HEK293 (cell line): ENCODE measurements around the gene LRRFIP1.

Experiments used
- ATF2 ChIP-seq: fragments of 450-650 bp; formaldehyde crosslinking; IDR thresholded peaks from 2 replicates; pipeline ENCODE4 v1.5.1; 2016; ENCODE audit warnings: missing biosample characterization, missing genetic modification characterization, low read depth
- BCL11A ChIP-seq: fragments of 450-650 bp; formaldehyde crosslinking; IDR thresholded peaks from 2 replicates; pipeline ENCODE4 v1.5.1; 2016; ENCODE audit warnings: low read depth, missing biosample characterization, missing genetic modification characterization
- BCL6B ChIP-seq: fragments of 450-650 bp; formaldehyde crosslinking; IDR thresholded peaks from 2 replicates; pipeline ENCODE4 v1.5.1; 2017; ENCODE audit warnings: missing biosample characterization, missing genetic modification characterization
- CTCF ChIP-seq: fragments of 450-650 bp; formaldehyde crosslinking; IDR thresholded peaks from 2 replicates; pipeline ENCODE4 v1.5.1; 2016; ENCODE audit warnings: missing biosample characterization, missing genetic modification characterization
- ZNF138 ChIP-seq: fragments of 450-650 bp; formaldehyde crosslinking; IDR thresholded peaks from 2 replicates; pipeline ENCODE4 v1.5.1; 2016; ENCODE audit warnings: missing biosample characterization, missing genetic modification characterization, borderline replicate concordance
- ZNF169 ChIP-seq: fragments of 450-650 bp; formaldehyde crosslinking; IDR thresholded peaks from 2 replicates; pipeline ENCODE4 v1.5.1; 2016; ENCODE audit warnings: missing biosample characterization, missing genetic modification characterization
- ZNF211 ChIP-seq: fragments of 450-650 bp; formaldehyde crosslinking; IDR thresholded peaks from 2 replicates; pipeline ENCODE4 v1.5.1; 2016; ENCODE audit warnings: low read depth, missing biosample characterization, missing genetic modification characterization
- ZNF292 ChIP-seq: fragments of 450-650 bp; formaldehyde crosslinking; IDR thresholded peaks from 2 replicates; pipeline ENCODE4 v1.5.1; 2016; ENCODE audit warnings: low read depth, missing biosample characterization, missing genetic modification characterization, borderline replicate concordance
- ZNF704 ChIP-seq: fragments of 450-650 bp; formaldehyde crosslinking; IDR thresholded peaks from 2 replicates; pipeline ENCODE4 v1.5.1; 2016; ENCODE audit warnings: missing biosample characterization, missing genetic modification characterization
- ZNF776 ChIP-seq: fragments of 450-650 bp; formaldehyde crosslinking; IDR thresholded peaks from 2 replicates; pipeline ENCODE4 v1.5.0; 2017; ENCODE audit warnings: missing biosample characterization, missing genetic modification characterization, borderline replicate concordance

- no peak for TF ChIP-seq CTCF (tag by site-specific recombination)
- TF ChIP-seq ZNF138 (tag by site-specific recombination) = no peak
- TF ChIP-seq BCL11A = no peak
- no peak for TF ChIP-seq ZNF292 (tag by site-specific recombination)
- TF ChIP-seq ZNF776 = no peak
- no peak for TF ChIP-seq ATF2 (tag by site-specific recombination)
- TF ChIP-seq BCL6B (tag by site-specific recombination) = no peak
- TF ChIP-seq ZNF211 (tag by site-specific recombination) = no peak
- no peak for TF ChIP-seq ZNF169 (tag by site-specific recombination)
- TF ChIP-seq ZNF704 (tag by site-specific recombination) = no peak
Measured at GRCh38 chr2:237599465-237600110, 27.8 kb upstream of the LRRFIP1 start.
